GM19324 (cell line): ENCODE measurements around the gene ADAMTS16.

Experiments used
- ATAC-seq: cut with Tn5 transposase; IDR thresholded peaks from one replicate; pipeline ENCODE4 v1.9.1; 2021; ENCODE audit warnings: mild to moderate bottlenecking, moderate library complexity; ENCODE audit not compliant: unreplicated experiment, low FRiP score

ADAMTS16 gene

GRCh38 chr5:5332287-5332686, 192.2 kb downstream of the ADAMTS16 start:
- no peak for ATAC-seq

- ATAC-seq: no peak
These were observed 195.0 kb downstream of the ADAMTS16 start for GRCh38 chr5:5335107-5335506.

DNA sequence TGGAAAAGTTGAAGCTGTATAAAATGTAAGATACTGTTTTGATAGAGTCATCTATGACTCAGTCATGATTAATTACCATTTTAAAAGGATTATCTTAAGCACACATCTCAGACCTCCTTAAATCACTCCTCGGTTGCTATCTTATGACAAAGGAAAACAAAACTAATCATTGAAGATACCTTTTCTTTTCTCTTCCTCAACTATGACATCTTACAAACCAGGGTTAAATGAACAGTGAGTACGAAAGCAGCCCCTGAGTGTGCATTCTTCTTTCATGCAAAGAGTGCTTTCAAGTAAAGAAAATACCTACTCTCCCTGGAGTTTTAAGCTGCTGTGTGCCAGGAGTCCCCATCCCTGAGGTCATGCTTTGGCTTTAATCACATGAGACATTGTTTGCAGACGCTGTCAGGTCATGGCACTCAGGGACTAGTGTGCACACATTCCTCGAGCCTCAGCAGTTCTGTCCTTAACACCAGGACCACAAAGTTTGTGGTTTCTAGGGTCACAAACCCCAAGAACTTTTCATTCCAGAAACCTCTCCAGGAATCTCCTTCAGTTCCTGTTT, 195.7 kb downstream of the ADAMTS16 start:
- ATAC-seq: no peak

GRCh38 chr5:5339257-5339656, 199.1 kb downstream of the ADAMTS16 start:
- ATAC-seq: no peak

DNA sequence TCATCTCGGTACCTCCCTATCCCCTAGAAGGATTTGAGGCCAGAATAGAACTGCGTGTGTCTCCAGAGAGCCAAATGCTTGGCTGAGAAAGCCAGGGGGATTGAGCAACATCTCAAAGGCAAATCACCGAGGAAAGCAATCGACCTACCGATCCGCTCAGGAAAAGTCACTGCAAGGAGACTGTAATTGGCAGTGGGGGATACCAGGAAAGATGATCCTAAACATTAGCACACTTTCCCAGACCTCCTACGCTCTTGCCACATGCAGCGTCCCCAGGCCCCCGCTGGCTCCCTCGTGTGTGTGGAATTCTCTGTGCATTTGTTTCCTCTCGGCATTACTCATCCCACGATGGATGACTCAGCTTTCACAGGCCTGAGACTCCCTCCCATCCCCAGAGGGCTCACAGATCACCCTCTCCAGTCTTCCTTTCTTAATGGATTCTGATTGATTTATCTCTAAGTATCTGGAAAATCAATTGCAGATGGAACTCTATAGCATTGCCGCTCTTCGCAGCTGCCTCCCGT, 200.1 kb downstream of the ADAMTS16 start:
- ATAC-seq: no peak

- ATAC-seq: no peak
These were observed 201.6 kb downstream of the ADAMTS16 start for GRCh38 chr5:5341531-5342292.

GRCh38 chr5:5342784-5343183, 202.7 kb downstream of the ADAMTS16 start:
- no peak for ATAC-seq

- no peak for ATAC-seq
These were observed 203.4 kb downstream of the ADAMTS16 start for GRCh38 chr5:5343568-5343967.

- ATAC-seq: no peak
These were observed 204.0 kb downstream of the ADAMTS16 start for GRCh38 chr5:5344051-5344571.

- ATAC-seq: no peak
These were observed 204.5 kb downstream of the ADAMTS16 start for GRCh38 chr5:5344606-5345005.

DNA sequence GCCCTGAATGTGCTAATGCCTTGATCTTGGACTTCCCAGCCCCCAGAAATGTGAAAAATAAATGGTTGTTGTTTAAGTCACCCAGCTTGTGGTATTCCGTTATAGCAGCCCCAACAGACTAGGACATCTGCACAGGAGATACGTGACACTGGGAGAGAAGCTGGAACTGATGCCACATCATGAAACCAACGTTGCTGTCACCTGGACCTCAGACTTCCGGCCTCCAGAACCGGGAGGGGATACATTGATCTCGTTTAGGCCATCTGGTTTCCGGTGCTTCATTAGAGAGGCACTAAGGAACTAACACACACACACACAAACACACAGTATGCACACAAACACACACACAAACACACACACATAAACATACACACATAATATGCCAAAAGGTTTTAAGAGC, 207.3 kb downstream of the ADAMTS16 start:
- ATAC-seq: no peak

DNA sequence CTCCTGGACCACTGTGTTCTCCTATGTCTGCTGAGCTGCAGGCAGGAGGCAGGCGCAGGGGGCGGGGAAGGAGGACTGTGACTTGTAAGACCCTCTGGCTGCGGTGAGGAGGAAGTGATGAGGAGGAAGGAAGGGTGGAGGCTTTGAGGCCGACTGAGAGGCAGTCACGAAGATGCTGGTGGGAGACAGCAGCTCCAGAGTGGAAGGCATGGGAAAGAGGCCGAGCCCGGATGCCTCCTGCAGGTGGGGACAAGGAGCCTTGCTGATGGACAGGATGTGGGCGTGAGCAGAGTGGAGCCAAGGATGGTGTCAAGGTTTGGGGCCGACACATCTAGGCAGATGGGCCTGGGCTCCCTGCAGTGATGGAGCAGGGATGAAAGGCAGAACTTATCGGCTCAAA, 208.0 kb downstream of the ADAMTS16 start:
- ATAC-seq: no peak

DNA sequence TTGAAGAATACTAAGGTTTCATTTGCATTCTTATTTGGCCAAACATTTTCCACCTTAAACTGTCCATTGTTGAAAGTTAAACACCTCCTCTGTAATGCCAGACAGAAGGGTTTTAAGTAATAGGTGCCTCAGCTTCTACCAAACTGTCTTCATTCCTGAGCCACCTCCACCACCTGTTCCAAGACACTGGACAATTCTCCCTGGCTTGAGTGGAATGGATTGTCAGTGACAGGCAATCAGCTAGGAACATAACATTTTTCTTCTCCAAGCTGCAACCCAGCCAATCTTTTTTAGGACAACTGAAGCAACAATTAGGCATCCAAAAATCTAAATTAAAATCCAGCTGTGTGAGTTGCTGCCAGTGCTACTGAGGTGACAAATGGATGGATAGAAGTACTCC, 208.4 kb downstream of the ADAMTS16 start:
- no peak for ATAC-seq

- no peak for ATAC-seq
These were observed 210.0 kb downstream of the ADAMTS16 start for GRCh38 chr5:5350101-5350500.

DNA sequence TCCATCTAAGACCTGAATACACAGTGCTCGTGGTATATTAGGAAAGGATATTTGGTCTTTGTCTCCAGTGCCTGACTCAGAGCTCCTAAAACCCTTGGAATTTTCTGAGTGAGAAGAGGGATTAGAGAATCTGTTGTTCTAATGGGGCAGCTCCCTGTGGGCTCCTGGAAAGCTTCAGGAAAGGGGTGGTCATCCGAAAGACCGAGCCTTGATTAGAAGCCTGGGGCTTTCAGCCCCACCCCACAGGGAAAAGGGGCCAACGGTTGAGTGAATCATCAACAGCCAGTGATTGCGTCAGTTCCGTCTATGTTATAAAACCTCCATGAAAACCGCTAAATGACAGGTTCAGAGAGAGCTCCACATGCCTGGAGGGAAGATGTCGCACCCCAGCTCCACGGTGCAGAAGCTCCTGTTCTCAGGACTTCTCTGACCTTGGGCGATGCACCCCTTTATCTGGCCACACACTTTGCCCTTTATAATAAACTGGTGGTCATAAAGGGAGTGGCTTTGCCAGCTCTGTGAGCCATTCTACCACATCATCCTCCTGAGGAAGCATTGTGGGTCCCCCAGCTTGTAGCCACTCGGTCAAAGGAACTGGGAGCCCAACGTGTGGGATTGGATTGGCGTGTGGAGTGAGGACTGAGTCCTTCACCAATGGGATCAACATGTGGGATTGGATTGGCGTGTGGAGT, 211.3 kb downstream of the ADAMTS16 start:
- no peak for ATAC-seq

DNA sequence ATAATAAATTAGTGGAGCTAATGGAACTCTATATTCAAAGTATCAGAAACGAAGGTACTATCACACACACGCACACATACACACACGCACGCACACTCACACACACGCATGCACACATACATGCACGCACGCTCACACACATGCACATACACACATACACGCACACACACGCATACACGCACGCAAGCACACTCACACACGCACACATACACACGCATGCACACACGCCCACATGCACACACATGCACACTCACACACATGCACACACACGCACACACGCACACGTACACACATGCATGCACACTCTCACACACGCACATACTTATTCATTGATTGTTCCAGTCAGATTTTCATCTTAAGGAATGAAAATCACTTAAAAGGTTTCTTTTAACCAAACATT, 212.5 kb downstream of the ADAMTS16 start:
- no peak for ATAC-seq

GRCh38 chr5:5353681-5354080, 213.6 kb downstream of the ADAMTS16 start:
- no peak for ATAC-seq

GRCh38 chr5:5356765-5357164, 216.6 kb downstream of the ADAMTS16 start:
- no peak for ATAC-seq

- ATAC-seq: no peak
These were observed 219.5 kb downstream of the ADAMTS16 start for GRCh38 chr5:5359618-5360017.

- no peak for ATAC-seq
These were observed 220.3 kb downstream of the ADAMTS16 start for GRCh38 chr5:5360363-5360940.

GRCh38 chr5:5360941-5361520, 220.9 kb downstream of the ADAMTS16 start:
- no peak for ATAC-seq
